D721Med (cell line): ENCODE measurements around the gene PKMYT1.

Source experiments
- DNase-seq: peaks from one replicate; pipeline ENCODE4 v3.0.0; 2011; ENCODE audit warnings: low spot score; ENCODE audit not compliant: insufficient read length
- FAIRE-seq: peaks from 2 replicates; lab custom pipeline; 2011; peaks lifted over from hg19 to GRCh38; lab: Jason Lieb, UNC
- CTCF ChIP-seq: IDR thresholded peaks from 2 replicates; pipeline ENCODE4 v1.5.1; 2012; ENCODE audit warnings: mild to moderate bottlenecking, control low read depth; ENCODE audit not compliant: insufficient read depth; ENCODE audit errors: missing control alignments

PKMYT1 gene

GRCh38 chr16:2963074-2963722 lies 17.0 kb downstream of the PKMYT1 start:
- DNase-seq (no peak), FAIRE-seq (no peak)
- no peak for TF ChIP-seq CTCF

GRCh38 chr16:2962334-2963073 lies 17.7 kb downstream of the PKMYT1 start:
- FAIRE-seq (no peak), DNase-seq (no peak)
- TF ChIP-seq CTCF = no peak

- FAIRE-seq = no peak
- no peak for TF ChIP-seq CTCF
- no peak for DNase-seq
Observed at GRCh38 chr16:2960183-2961010, 19.8 kb downstream of the PKMYT1 start.

GRCh38 chr16:2959206-2959605 lies 21.0 kb downstream of the PKMYT1 start:
- TF ChIP-seq CTCF = no peak
- FAIRE-seq = no peak
- DNase-seq = no peak

GRCh38 chr16:2956579-2956956 lies 23.7 kb downstream of the PKMYT1 start:
- no peak for DNase-seq
- FAIRE-seq = no peak
- TF ChIP-seq CTCF = no peak

- no peak for DNase-seq
- no peak for FAIRE-seq
- TF ChIP-seq CTCF = no peak
Observed at GRCh38 chr16:2955779-2956578, 24.3 kb downstream of the PKMYT1 start.
